Urinary bladder (tissue), 4 donors: ENCODE results near the gene CACNA2D1. TPM values are rescaled to one million over a fixed set of nuclear protein-coding genes. Genes with fewer than 3 reads are reported as not detected.

Experiments used
- DNase-seq: peaks from one replicate; pipeline ENCODE4 v3.0.0-alpha.2; 2015; ENCODE audit errors: extremely low spot score
- H3K27ac ChIP-seq: one replicate; pipeline ENCODE4 v1.5.1; 2013; ENCODE audit warnings: low read depth, mild to moderate bottlenecking, moderate library complexity
- H3K36me3 ChIP-seq: one replicate; pipeline ENCODE4 v1.6.1; 2013; ENCODE audit warnings: mild to moderate bottlenecking, moderate library complexity; ENCODE audit not compliant: insufficient read depth
- H3K4me1 ChIP-seq: one replicate; pipeline ENCODE4 v1.6.1; 2013; ENCODE audit warnings: mild to moderate bottlenecking, moderate library complexity; ENCODE audit not compliant: insufficient read depth
- H3K4me3 ChIP-seq: one replicate; pipeline ENCODE4 v1.5.1; 2013; ENCODE audit warnings: low read depth, low read length
- WGBS: extraction: QIAGEN DNeasy Blood & Tissue Kit; methylation state at CpG from one replicate; pipeline ENCODE4 v1.1.7; 2013; 5-methylcytosine and 5-hydroxymethylcytosine counted together
- polyA plus RNA-seq: library from polyadenylated mRNA; stranded (reverse); fragments of 200-250 nt; gene quantifications from one replicate; pipeline ENCODE4 v1.2.3, GENCODE V29; 2013
- total RNA-seq: library from RNA; depleted of rRNA; stranded (reverse); fragments of >200 nt; gene quantifications from one replicate; pipeline ENCODE4 v1.2.3, GENCODE V29; 2014
- donor health status: healthy with polysubstance abuse.
- donor health status: healthy.

The CACNA2D1 gene
- total and polyA plus RNA-seq, 2 donors: 18.7 to 89.1 TPM

- H3K36me3 ChIP-seq: no peaks in the 10 kb centered on the region
- no peak for DNase-seq
- H3K4me3 ChIP-seq: no peak overlapping the region
- WGBS: 81% methylated on average over 1 of the region's 1 CpG
- no peak overlapping the region for H3K27ac ChIP-seq
- no peaks in the 10 kb centered on the region for H3K4me1 ChIP-seq
Observed at GRCh38 chr7:82294382-82294784, 149.2 kb downstream of the CACNA2D1 start.

GRCh38 chr7:82293467-82293866, 150.1 kb downstream of the CACNA2D1 start:
- no peaks in the 10 kb centered on the region for H3K36me3 ChIP-seq
- WGBS: 79% methylated on average over 1 of the region's 1 CpG
- DNase-seq: no peak

GRCh38 chr7:82291931-82292330, 151.6 kb downstream of the CACNA2D1 start:
- no peak for DNase-seq
- no peak overlapping the region for H3K4me3 ChIP-seq
- H3K4me1 ChIP-seq: no peaks in the 10 kb centered on the region
- H3K36me3 ChIP-seq: no peaks in the 10 kb centered on the region
- 75% methylated on average over 1 of the region's 1 CpG for WGBS
- H3K27ac ChIP-seq: no peak overlapping the region

More at GRCh38 chr7:82293467-82293866, 150.1 kb downstream of the CACNA2D1 start:
- Histone ChIP-seq H3K4me3 (no peak overlapping the region), H3K4me1 (no peaks in the 10 kb centered on the region), H3K27ac (no peak overlapping the region)

- 76% methylated on average over 2 of the region's 2 CpGs for WGBS
- H3K4me3 ChIP-seq: no peak overlapping the region
Observed at GRCh38 chr7:82289889-82290288, 153.7 kb downstream of the CACNA2D1 start.

GRCh38 chr7:82289152-82289535, 154.4 kb downstream of the CACNA2D1 start:
- no peak overlapping the region for H3K27ac ChIP-seq
- no peaks in the 10 kb centered on the region for H3K36me3 ChIP-seq
- H3K4me1 ChIP-seq: no peaks in the 10 kb centered on the region
- H3K4me3 ChIP-seq: no peak overlapping the region
- 94% methylated on average over 2 of the region's 2 CpGs for WGBS
- DNase-seq: no peak

More at GRCh38 chr7:82289889-82290288, 153.7 kb downstream of the CACNA2D1 start:
- Histone ChIP-seq H3K36me3 (no peaks in the 10 kb centered on the region), H3K4me1 (no peaks in the 10 kb centered on the region), H3K27ac (no peak overlapping the region)
- no peak for DNase-seq

- Histone ChIP-seq H3K4me1 (no peaks in the 10 kb centered on the region), H3K4me3 (no peak overlapping the region), H3K36me3 (no peaks in the 10 kb centered on the region), H3K27ac (no peak overlapping the region)
- WGBS: 96% methylated on average over 2 of the region's 2 CpGs
- no peak for DNase-seq
Observed at GRCh38 chr7:82286798-82287140, 156.8 kb downstream of the CACNA2D1 start.

GRCh38 chr7:82286096-82286797, 157.3 kb downstream of the CACNA2D1 start:
- Histone ChIP-seq H3K36me3 (no peaks in the 10 kb centered on the region), H3K4me1 (no peaks in the 10 kb centered on the region), H3K4me3 (no peak overlapping the region), H3K27ac (no peak overlapping the region)
- 70% methylated on average over 4 of the region's 4 CpGs for WGBS
- DNase-seq: no peak

- DNase-seq: no peak
- no peak overlapping the region for H3K27ac ChIP-seq
- H3K4me3 ChIP-seq: no peak overlapping the region
- no peaks in the 10 kb centered on the region for H3K36me3 ChIP-seq
- no peaks in the 10 kb centered on the region for H3K4me1 ChIP-seq
- WGBS: 84% methylated on average over 6 of the region's 6 CpGs
Observed at GRCh38 chr7:82284936-82285519, 158.5 kb downstream of the CACNA2D1 start.

- Histone ChIP-seq H3K36me3 (no peaks in the 10 kb centered on the region), H3K27ac (no peak overlapping the region), H3K4me1 (no peaks in the 10 kb centered on the region), H3K4me3 (no peak overlapping the region)
- DNase-seq: no peak
- 94% methylated on average over 3 of the region's 3 CpGs for WGBS
Observed at GRCh38 chr7:82275342-82275741, 168.2 kb downstream of the CACNA2D1 start.

GRCh38 chr7:82274681-82275080, 168.9 kb downstream of the CACNA2D1 start:
- no peak for DNase-seq

GRCh38 chr7:82273886-82274285, 169.7 kb downstream of the CACNA2D1 start:
- no peak for DNase-seq
- Histone ChIP-seq H3K4me3 (no peak overlapping the region), H3K4me1 (no peaks in the 10 kb centered on the region), H3K27ac (no peak overlapping the region), H3K36me3 (no peaks in the 10 kb centered on the region)
- WGBS: 65% methylated on average over 3 of the region's 3 CpGs

More at GRCh38 chr7:82274681-82275080, 168.9 kb downstream of the CACNA2D1 start:
- Histone ChIP-seq H3K4me1 (no peaks in the 10 kb centered on the region), H3K36me3 (no peaks in the 10 kb centered on the region), H3K4me3 (no peak overlapping the region), H3K27ac (no peak overlapping the region)

GRCh38 chr7:82270870-82271269, 172.7 kb downstream of the CACNA2D1 start:
- no peak overlapping the region for H3K4me3 ChIP-seq
- 96% methylated on average over 1 of the region's 1 CpG for WGBS
- no peaks in the 10 kb centered on the region for H3K36me3 ChIP-seq
- DNase-seq: no peak
- H3K4me1 ChIP-seq: no peaks in the 10 kb centered on the region
- H3K27ac ChIP-seq: no peak overlapping the region

GRCh38 chr7:82268632-82269031, 174.9 kb downstream of the CACNA2D1 start:
- no peaks in the 10 kb centered on the region for H3K36me3 ChIP-seq
- H3K27ac ChIP-seq: no peak overlapping the region
- no peak overlapping the region for H3K4me3 ChIP-seq
- H3K4me1 ChIP-seq: no peaks in the 10 kb centered on the region
- 37% methylated on average over 1 of the region's 1 CpG for WGBS
- no peak for DNase-seq

- Histone ChIP-seq H3K4me1 (no peaks in the 10 kb centered on the region), H3K4me3 (no peak overlapping the region), H3K27ac (no peak overlapping the region), H3K36me3 (no peaks in the 10 kb centered on the region)
- no peak for DNase-seq
Observed at GRCh38 chr7:82266081-82266480, 177.5 kb downstream of the CACNA2D1 start.
